ENCODE data around the gene TBL1X.
"Not testable (repeated sequence)": the region's sequence is repeated elsewhere in the genome, so short reads cannot be mapped to it uniquely, and the experiment has no call there.

The TBL1X gene

DNA sequence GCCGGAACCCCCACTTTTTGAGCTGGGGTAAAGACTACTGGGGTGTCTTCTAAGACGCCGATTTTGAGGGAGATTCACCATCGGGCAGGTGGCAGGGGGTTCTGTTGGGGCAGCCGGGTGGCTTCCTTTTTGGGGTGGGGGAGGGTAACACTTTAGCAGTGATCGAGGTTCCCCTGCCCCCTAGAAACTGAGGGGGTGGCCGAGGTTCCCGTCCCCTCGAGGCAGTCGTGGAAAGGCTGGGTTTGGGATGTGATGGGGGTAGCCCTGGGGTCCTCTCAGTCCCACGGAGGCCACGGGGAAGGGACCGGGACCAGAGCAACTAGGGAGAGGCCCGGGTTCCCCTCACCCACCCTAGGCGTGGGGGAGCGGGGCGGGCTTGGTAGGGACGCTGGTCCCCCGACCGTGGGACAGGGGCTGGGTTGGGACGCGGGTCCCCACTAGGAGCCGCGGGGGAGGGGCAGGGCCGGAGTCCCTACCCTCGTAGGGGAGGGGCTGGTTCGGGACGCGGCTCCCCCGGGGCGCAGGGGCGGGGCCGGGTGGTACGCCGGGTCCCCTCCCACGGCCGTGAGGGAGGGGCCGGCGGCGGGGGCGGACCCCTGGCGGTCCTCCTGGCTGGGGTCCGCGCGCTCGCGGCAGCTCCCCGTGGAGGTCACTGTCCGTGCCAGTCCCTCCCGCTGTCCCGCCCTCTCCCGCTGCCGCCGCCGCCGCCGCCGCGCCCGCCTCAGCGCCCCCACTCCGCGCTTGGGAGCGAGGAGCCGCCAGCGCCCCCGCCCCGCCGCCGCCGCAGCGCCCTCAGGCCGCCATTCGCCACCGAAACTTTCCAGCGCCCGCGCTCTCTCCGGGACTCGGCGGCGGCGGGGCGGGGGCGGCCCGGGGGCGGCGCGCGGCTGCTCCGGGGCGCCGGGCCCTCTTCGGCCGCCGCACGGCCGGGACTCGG lies at the start of gene TBL1X:
Gene TBL1X, plus strand, starts transcription at position 624 of the 937 bp plus-strand sequence. CDS start 188,529 bp downstream, outside the sequence.
- peak; percentile 17 for DNase-seq (ENCODE audit: low spot score)

DNA sequence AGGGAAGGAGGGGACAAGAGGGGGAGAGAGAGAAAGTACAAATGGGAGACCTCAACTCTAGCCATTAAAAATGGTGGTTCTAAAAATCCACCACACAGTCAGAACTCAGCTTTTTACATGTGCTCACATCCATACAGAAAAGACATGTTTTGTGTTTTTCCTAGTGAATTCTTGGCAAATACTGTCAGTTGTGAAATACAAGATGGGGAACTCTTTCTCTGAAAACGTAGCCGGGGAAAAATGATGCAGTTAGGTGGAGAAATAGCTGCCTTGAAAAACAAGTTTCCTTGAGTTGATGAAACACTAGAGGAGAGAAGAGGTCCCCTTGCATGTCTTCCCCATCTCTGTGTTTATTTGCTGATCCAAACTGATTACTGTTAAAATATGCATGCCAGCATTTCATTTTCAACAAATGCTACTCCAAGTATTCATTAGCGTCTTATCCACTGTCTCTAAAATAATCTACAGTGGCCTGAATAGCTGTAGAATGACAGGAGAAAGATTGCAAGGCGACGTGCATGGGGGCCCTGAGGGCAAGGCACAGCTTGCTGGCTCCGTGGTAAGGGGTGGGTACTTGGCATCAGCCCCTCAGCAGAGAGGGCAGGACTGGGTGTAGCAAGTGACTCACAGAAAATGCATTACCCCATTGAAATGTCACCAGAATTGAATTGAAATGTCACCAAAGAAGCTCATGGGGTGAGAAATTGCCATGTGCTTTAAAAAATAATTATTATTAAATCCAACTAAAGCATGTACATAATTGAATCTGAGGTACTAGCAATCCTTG lies 48.1 kb upstream of the TBL1X start:
- DNase-seq (ENCODE audit: low spot score) = peak; percentile 60

DNA sequence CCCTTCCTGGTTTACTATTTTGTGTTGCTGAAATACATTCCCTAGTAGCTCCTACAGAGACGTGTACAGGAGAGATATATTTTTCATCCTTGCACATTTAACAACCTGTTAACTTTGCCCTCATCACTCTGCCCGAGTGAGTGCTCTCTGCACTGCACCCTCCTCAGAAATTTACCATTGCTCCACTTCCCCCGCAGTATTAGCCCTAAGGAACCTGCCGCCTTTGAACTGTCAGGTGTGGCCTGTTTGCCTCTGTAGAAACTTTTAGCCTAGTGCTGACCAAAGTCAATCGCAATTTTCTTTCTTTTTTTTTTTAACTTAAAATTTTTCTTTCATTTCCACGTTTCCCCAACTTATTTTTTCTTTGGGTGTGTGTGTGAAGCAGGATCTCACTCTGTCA lies 46.6 kb upstream of the TBL1X start:
- no peak for DNase-seq (ENCODE audit: low spot score)

DNA sequence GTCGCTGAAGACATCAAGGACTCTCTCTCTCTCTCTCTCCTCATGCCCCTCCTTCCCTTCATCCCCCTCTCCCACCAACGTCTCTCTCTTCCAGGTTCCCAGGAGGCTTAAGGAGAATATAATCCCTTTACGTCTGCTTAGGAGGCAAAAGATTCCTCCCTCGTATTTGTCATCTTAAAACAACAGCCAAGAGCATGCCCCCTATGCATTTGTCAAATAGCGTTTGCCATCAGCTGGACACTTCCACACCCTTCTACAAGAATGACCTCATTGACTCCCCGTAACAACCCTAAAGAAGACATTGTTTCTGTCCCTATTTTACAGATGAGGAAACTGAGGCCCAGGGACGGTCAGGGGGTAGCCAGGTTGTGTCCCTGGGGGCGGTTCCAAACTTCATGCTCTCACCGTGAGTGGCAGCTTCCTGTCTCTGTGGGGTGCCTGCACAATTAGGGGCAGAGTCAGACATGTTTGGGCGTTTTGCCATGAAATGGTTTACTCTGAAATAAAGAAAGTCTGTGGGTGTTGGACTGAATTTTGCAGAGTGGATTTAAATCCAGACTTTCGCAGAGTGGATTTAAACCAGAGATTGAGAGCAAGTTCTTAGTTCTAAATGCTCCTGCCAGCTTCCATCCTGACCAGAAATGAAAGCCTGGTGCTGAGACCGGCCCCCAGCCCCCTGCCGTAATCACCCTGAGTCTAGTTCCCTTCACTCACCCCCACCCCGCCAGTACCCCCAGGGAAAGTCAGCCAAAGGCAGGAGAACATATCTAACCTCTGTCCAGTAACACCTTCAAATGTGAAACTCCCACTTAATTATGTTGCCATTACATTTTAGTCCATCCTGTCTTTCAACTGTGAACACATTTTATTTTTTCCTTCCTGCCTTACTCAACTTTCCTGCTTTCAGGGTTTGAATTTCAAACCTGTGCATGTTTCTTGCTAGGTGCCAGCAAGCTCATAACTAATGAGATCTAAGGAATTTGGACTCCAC lies 44.3 kb upstream of the TBL1X start:
- no peak for DNase-seq (ENCODE audit: low spot score)

DNA sequence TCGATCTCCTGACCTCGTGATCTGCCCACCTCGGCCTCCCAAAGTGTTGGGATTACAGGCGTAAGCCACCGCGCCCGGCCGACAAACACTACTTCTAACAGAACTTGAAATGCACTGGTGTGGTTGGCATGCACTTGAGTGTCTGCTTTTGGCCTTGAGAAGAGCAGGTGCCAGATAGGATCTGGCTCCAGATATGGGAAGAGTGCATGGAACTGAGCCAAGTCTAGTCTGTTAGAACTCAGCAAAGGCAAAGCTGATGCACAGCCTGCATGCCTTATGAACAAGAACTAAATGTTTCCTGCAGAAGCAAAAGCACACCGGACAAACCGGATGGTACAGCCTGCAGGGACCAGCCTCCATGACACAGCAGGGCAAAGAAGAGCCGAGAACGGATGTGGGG lies 35.1 kb upstream of the TBL1X start:
- no peak for DNase-seq (ENCODE audit: low spot score)

DNA sequence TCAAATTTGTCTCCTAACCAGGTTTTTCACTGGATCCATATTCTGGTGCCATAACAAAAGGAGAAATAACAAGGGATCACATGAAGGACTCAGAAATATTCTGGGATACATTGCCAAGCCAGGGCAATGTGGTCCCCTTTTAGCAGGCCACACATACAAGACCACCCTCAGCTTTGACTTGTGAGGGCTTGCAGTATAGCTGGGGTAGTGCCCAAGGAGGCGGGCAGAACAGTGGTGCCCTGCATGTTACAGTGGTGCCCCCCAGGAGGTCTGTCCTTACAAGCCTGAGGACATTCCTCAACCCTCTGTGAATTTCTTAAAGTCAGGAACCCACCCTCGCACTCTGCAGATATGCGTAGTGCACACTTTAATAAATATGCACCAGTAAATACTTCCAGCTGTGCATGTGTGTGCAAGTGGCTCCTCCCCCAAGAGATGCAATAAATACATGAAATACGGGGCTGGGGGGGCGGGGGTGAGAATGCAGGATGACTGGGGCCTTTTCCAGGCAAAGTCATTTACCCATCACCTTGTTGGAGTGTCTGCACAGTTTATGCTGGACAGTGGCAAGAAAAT lies 34.4 kb upstream of the TBL1X start:
- DNase-seq (ENCODE audit: low spot score) = no peak

DNA sequence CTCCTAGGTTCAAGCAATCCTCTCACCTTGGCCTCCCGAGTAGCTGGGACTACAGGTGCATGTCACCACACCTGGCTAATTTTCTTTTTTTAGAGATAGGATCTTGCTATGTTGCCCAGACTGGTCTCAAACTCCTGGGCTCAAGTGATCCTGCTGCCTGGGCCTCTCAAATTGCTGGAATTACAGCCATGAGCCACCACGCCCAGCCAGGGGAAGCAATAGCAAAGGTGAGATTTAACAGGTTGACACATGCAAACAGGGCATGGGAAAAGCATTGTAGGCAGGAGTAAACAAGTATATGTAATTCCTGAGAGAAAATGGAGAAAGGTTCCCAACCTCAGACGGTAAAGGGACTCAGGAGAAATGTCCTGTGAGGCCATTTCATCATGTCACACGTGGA lies 33.6 kb upstream of the TBL1X start:
- DNase-seq (ENCODE audit: low spot score) = no peak

DNA sequence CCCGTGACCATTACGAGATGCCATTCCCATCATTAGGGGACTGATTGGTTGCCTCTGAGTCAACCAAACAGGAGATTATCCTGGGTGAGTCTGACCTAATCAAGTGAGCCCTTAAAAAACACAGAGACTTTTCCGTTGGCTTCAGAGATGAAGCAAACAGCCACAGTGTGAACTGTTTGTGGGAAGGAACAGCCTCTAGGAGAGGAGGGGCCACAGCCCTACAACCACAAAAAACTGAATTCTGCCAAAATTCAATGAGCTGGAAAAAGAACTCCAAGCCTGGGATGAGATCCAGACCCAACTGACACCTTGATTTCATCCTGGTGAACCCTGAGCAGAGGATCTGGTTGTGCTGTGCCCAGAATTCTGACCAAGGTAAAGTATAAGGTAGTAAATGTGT lies 31.3 kb upstream of the TBL1X start:
- DNase-seq (ENCODE audit: low spot score) = no peak

DNA sequence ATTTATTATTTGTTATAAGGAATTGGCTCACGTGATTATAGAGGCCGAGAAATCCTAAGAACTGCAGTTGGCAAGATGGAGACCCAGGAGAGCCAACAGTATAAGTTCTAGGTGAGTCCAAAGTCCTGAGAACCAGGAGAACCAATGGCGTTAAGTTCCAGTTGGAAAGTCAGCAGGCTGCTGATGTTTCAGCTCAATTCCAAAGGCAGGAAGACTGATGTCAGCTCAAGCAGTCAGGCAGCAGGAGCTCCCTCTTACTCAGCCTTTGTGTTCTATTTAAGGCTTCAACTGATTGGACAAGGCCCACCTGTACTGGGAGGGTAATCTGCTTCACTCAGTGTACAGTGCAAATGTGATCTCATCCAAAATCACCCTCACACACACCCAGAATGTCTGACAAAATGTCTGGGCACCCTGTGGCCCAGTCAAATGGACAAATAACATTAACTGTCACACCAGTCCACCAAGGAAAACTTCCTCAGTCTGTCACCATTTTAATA lies 30.8 kb upstream of the TBL1X start:
- DNase-seq (ENCODE audit: low spot score) = no peak

DNA sequence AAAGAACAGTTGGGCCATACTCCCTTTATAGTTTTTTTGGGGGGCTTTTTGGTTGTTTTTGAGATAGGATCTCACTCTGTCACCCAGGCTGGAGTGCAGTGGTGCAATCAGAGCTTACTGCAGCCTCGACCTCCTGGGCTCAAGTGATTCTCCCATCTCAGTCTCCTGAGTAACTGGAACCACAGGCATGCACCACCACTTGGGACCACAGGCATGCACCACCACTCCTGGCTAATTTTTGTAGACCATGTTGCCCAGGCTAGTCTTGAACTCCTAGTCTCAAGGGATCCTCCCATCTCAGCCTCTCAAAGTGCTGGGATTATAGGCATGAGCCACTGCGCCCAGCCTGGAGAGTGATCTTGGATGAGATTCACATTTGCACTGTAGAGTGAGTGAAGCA lies 29.8 kb upstream of the TBL1X start:
- not testable (repeated sequence) for DNase-seq (ENCODE audit: low spot score)

DNA sequence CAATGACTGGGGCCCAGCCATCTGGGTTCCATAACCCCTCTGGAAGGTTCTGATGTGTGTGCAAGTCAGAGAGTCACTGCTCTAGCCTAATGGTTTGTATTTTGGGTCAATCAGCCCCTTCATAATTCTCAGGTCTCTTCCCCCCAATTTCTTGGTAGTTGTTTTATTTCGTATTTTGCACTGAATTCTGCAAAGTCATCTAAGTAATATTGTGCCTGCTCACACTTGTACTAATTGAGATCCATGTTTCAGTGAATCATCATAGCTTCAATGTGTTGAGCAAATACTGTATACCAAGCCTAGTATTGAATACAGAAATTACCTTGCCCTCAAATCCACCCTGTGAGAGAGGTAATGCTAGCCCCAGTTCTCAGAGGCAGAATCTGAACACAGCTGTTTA lies 28.0 kb upstream of the TBL1X start:
- DNase-seq (ENCODE audit: low spot score) = no peak

DNA sequence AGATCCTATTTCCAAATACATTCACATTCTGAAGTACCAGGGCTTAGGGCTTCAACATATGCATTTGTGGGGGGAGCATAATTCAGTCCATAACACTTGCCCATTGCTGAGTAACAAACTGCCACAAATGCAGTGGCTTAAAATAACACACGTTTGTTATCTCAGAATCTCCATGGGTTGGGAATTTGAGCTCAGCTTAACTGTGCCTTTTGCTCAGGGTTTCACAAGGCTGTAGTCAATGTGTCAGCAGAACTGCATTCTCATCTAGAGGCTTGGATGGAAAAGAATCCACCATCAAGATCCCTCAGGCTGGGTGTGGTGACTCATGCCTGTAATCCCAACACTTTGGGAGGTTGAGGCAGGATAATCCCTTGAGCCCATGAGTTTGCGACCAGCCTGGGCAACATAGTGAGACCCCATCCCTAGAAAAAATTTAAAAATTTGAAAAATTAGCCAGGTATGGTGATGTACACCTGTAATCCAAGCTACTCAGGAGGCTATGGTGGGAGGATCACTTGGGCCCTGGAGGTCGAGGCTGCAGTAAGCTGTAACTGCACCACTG lies 25.8 kb upstream of the TBL1X start:
- DNase-seq (ENCODE audit: low spot score) = no peak

DNA sequence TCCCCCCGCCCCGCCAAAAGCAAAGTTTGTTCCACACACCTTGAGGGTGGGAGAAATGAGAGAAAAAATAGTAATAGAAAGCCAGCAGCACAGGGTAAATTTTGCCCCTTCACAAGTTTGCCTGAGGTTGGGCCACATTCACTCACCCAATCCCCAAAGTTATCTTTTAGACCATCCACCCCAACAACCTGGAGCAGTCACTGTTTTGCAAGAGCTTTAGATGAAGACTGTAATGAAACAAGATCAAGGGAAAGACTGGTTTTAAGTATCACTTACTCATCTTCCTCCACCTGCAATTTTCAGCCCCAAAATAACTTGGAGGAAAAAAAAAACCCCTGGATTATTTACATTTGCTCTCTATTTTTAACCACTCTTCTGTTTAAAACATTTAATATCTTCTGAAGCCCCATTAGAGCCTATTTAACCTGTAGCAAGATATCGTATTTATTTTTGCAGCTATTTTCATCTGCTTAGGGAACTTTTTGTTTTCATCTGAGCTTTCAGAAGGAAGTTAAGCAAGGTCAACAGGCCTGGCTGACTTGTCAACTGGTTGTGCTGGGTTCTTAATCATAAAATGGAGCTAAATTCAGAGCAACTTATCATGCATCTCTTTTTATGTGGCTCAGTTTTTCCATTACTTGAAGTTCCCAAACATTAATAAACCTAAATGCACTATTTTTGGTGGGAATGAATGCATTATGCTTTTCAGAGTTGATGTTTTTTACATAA lies 24.6 kb upstream of the TBL1X start:
- no peak for DNase-seq (ENCODE audit: low spot score)

DNA sequence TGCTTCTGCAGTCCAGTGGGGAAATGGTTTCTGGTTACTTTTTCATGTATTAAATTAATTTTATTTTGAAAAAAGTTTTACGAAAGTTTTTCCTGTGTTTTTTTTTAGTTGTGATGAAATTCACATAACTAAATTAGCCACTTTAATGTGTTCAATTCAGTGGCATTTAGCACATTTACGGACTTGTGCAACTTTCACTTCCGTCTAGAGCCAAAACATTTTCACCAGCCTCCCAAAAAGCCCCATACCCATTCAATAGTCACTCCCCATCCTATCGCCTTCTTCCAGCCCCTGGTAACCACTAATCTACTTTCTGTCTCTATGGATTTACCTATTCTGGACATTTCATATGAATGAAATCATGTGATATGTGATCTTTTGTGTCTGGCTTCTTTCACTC lies 22.8 kb upstream of the TBL1X start:
- DNase-seq (ENCODE audit: low spot score) = no peak

DNA sequence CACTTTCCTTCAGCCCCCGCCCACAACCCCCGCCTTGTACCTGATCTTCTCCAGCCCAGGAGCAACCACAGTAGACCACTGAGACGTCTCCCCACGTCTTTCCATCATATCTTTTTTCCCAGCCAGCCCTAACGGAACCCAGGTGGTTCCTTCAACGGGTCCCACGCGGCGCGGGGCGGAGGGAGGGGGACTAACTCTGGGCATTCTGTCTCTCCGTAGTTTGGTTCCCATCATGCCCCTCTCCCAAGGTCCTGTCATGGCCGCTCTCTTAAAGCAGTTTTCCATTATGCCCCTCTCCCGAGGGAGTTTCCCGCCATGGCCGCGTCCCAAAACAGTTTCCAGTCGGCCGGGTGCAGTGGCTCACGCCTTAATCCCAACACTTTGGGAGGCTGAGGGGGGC lies 21.5 kb upstream of the TBL1X start:
- DNase-seq (ENCODE audit: low spot score) = no peak

DNA sequence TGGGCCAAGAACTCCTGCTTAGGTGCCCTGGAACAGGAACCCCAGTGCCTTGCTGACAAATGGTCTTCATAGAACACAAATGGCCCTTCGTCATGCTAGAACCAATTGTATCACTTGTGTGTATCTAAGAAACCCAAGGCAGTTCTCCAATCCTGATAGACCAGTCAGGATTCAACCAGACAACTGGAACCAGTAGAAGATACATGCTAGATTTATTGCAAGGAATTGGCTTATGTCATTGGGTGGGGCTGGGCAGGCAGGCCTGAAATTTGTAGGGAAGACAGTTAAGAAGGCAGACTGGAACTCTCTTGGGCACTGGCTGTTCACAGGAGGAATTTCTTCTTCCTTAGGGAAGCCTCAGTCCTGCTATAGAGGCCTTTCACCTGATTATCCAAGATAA lies 17.0 kb upstream of the TBL1X start:
- no peak for DNase-seq (ENCODE audit: low spot score)

DNA sequence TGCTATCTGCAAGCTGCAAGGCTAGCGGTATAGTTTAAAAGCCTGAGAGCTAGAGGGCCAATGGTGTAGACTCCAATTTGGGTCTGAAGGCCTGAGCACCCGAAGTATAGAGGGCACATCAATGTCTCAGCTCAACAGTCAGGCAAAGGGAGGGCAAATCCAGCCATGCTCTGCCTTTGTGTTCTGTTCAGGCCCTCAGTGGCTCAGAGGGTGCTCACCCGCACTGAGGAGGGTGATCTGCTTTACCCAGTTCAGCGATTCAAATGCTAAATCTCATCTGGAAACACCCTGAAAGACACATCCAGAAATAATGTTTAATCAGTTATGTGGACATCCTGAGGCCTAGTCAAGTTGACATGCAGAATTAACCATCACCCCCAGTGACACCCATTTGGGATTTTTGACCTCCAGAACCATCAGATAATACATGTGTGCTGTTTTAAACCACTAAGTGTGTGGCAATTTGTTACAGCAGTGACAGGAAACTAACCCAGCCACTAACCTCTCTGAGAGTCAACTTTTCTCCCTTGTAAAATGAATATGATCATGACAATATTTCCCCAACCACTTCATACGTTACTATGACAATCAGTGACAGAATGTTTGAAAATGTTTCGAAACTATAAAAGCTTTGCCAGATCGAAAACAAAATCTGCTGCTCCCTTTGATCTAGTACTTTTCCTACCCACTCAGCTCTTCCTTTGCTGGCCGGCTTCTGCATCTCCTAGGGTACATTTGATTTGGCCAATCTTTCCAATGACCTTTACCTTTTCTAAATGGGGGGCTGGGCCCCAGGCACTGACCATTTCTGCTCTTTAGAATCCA lies 8.4 kb upstream of the TBL1X start:
- DNase-seq (ENCODE audit: low spot score) = no peak

DNA sequence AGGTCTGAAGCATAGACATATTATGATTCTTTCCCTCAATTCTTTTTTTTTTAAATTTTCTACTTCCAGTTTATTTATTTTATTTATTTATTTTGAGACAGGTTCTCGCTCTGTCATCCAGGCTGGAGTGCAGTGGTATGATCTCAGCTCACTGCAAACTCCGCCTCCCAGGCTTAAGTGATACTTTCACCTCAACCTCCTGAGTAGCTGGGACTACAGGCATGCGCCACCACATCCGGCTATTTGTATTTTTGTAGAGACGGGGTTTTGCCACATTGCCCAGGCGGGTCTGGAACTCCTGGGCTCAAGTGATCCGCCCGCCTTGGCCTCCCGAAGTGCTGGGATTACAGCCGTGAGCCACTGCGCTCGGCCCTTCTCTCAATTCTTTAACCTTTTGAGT lies 6.8 kb upstream of the TBL1X start:
- DNase-seq (ENCODE audit: low spot score) = not testable (repeated sequence)

DNA sequence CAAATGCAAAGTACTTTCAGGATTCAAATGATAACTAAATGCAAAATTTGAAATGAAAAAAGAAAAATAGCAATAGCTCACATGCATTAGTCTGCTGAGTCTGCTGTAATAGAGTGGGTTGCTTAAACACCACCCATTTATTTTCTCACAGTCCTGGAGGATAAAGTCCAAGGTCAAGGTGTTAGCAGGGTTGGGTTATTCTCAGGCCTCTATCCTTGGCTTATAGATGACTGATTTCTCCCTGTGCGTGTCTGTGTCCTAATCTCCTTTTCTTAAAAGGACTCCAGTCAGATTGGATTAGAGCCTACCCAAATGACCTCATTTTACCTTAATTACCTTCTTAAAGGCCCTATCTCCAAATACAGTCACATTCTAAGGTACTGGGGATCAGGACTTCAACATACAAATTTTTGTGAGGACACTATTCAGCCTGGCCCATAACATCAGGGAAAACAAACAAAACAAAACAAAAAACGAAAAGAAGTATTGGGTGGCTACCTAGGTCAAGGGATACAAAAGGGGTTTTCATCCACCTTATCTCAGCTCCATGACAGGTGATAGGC lies 6.3 kb upstream of the TBL1X start:
- DNase-seq (ENCODE audit: low spot score) = no peak
